BLaER1 (cell line): ENCODE measurements around the gene FERMT1.

Source experiments
- H3K27ac ChIP-seq: shearing (Covaris generic); formaldehyde crosslinking; 2 replicates; pipeline ENCODE4 v1.8.1; 2022
- H3K27me3 ChIP-seq: shearing (Covaris generic); formaldehyde crosslinking; 2 replicates; pipeline ENCODE4 v1.8.1; 2022
- H3K36me3 ChIP-seq: shearing (Covaris generic); formaldehyde crosslinking; 2 replicates; pipeline ENCODE4 v1.8.1; 2022
- H3K4me1 ChIP-seq: shearing (Covaris generic); formaldehyde crosslinking; 2 replicates; pipeline ENCODE4 v1.8.1; 2022
- H3K4me2 ChIP-seq: shearing (Covaris generic); formaldehyde crosslinking; 2 replicates; pipeline ENCODE4 v1.8.1; 2022
- H3K4me3 ChIP-seq: shearing (Covaris generic); formaldehyde crosslinking; 2 replicates; pipeline ENCODE4 v1.8.1; 2022
- H3K9ac ChIP-seq: shearing (Covaris generic); formaldehyde crosslinking; 2 replicates; pipeline ENCODE4 v1.8.1; 2022
- H3K9me3 ChIP-seq: shearing (Covaris generic); formaldehyde crosslinking; 2 replicates; pipeline ENCODE4 v1.8.1; 2022
- H4K20me1 ChIP-seq: shearing (Covaris generic); formaldehyde crosslinking; 2 replicates; pipeline ENCODE4 v1.8.1; 2022
- Cebpa-rat ChIP-seq: shearing (Covaris generic); IDR thresholded peaks from 2 replicates; pipeline ENCODE4 v1.8.1; 2022

FERMT1 gene

GRCh38 chr20:6122873-6123648 is at the start of gene FERMT1:
TSS of gene FERMT1 (minus strand) at chr20:6123030. CDS start at chr20:6119554, 3,476 bp downstream.
- Histone ChIP-seq H3K9ac (peak within 1 kb of the TSS; percentile 80), H3K9me3 (no peaks in the 10 kb centered on the region), H3K27ac (peak within 1 kb of the TSS; percentile 84), H4K20me1 (no peaks in the 10 kb centered on the region), H3K4me3 (peak within 1 kb of the TSS; percentile 75), H3K36me3 (peaks cover 11% of the 10 kb centered on the region), H3K4me1 (peaks cover 29% of the 10 kb centered on the region), H3K27me3 (0 out of 2 replicates have a peak, but pooled peaks cover 4% of the 10 kb centered on the region), H3K4me2 (peak within 1 kb of the TSS; percentile 88)
- TF ChIP-seq Cebpa-rat, result no peak

- Histone ChIP-seq H3K4me3 (no peak overlapping the region), H3K9me3 (no peaks in the 10 kb centered on the region), H3K36me3 (no peaks in the 10 kb centered on the region), H4K20me1 (no peaks in the 10 kb centered on the region), H3K27ac (no peak overlapping the region), H3K27me3 (no peaks in the 10 kb centered on the region), H3K9ac (no peak overlapping the region), H3K4me1 (no peaks in the 10 kb centered on the region), H3K4me2 (no peak overlapping the region)
- TF ChIP-seq Cebpa-rat, result no peak
These were observed 46.4 kb upstream of the FERMT1 start for GRCh38 chr20:6169251-6169650.

- no peaks in the 10 kb centered on the region for H3K27me3 ChIP-seq
- H3K36me3 ChIP-seq, result no peaks in the 10 kb centered on the region
- no peaks in the 10 kb centered on the region for H4K20me1 ChIP-seq
- H3K9ac ChIP-seq, result no peak overlapping the region
- no peak overlapping the region for H3K4me3 ChIP-seq
- H3K27ac ChIP-seq, result no peak overlapping the region
- H3K9me3 ChIP-seq, result no peaks in the 10 kb centered on the region
- H3K4me2 ChIP-seq, result no peak overlapping the region
- TF ChIP-seq Cebpa-rat, result no peak
- H3K4me1 ChIP-seq, result no peaks in the 10 kb centered on the region
These were observed 45.4 kb upstream of the FERMT1 start for GRCh38 chr20:6168204-6168603.

GRCh38 chr20:6165346-6165745 is 42.5 kb upstream of the FERMT1 start:
- no peak overlapping the region for H3K27ac ChIP-seq
- no peak for TF ChIP-seq Cebpa-rat
- H3K27me3 ChIP-seq, result no peaks in the 10 kb centered on the region
- no peaks in the 10 kb centered on the region for H3K4me1 ChIP-seq
- H3K9ac ChIP-seq, result no peak overlapping the region
- H3K9me3 ChIP-seq, result no peaks in the 10 kb centered on the region
- no peaks in the 10 kb centered on the region for H3K36me3 ChIP-seq
- H3K4me2 ChIP-seq, result no peak overlapping the region
- H4K20me1 ChIP-seq, result no peaks in the 10 kb centered on the region
- no peak overlapping the region for H3K4me3 ChIP-seq

- TF ChIP-seq Cebpa-rat, result no peak
These were observed 41.9 kb upstream of the FERMT1 start for GRCh38 chr20:6164421-6165341.

GRCh38 chr20:6160736-6161135 is 37.9 kb upstream of the FERMT1 start:
- no peaks in the 10 kb centered on the region for H3K36me3 ChIP-seq
- no peaks in the 10 kb centered on the region for H3K27me3 ChIP-seq
- no peak overlapping the region for H3K4me2 ChIP-seq
- no peak overlapping the region for H3K27ac ChIP-seq
- peaks cover 35% of the 10 kb centered on the region for H3K9me3 ChIP-seq
- no peaks in the 10 kb centered on the region for H4K20me1 ChIP-seq
- H3K9ac ChIP-seq, result no peak overlapping the region
- H3K4me1 ChIP-seq, result no peaks in the 10 kb centered on the region
- no peak overlapping the region for H3K4me3 ChIP-seq
- TF ChIP-seq Cebpa-rat, result no peak

More at GRCh38 chr20:6164421-6165341, 41.9 kb upstream of the FERMT1 start:
- Histone ChIP-seq H3K9me3 (peaks cover 4% of the 10 kb centered on the region; the same call in 1 of the 2 replicates), H3K27ac (no peak overlapping the region), H3K9ac (no peak overlapping the region), H3K27me3 (no peaks in the 10 kb centered on the region), H3K4me1 (no peaks in the 10 kb centered on the region), H3K4me3 (no peak overlapping the region), H3K36me3 (no peaks in the 10 kb centered on the region), H3K4me2 (no peak overlapping the region), H4K20me1 (no peaks in the 10 kb centered on the region)

- Histone ChIP-seq H3K36me3 (no peaks in the 10 kb centered on the region), H3K4me2 (no peak overlapping the region), H3K27me3 (no peaks in the 10 kb centered on the region), H3K27ac (no peak overlapping the region), H3K9me3 (peaks cover 37% of the 10 kb centered on the region), H3K4me1 (no peaks in the 10 kb centered on the region), H3K4me3 (no peak overlapping the region), H3K9ac (no peak overlapping the region), H4K20me1 (no peaks in the 10 kb centered on the region)
- no peak for TF ChIP-seq Cebpa-rat
These were observed 34.5 kb upstream of the FERMT1 start for GRCh38 chr20:6157345-6157744.

GRCh38 chr20:6152777-6153176 is 29.9 kb upstream of the FERMT1 start:
- Histone ChIP-seq H3K4me1 (no peaks in the 10 kb centered on the region), H3K9ac (no peak overlapping the region), H3K36me3 (no peaks in the 10 kb centered on the region), H3K27me3 (no peaks in the 10 kb centered on the region), H3K27ac (no peak overlapping the region), H3K4me2 (no peak overlapping the region), H3K4me3 (no peak overlapping the region), H4K20me1 (no peaks in the 10 kb centered on the region), H3K9me3 (peaks cover 22% of the 10 kb centered on the region)
- TF ChIP-seq Cebpa-rat, result no peak

- Histone ChIP-seq H3K9ac (no peak overlapping the region), H3K9me3 (peaks cover 13% of the 10 kb centered on the region), H3K4me2 (no peak overlapping the region), H3K27me3 (no peaks in the 10 kb centered on the region), H3K27ac (no peak overlapping the region), H3K4me1 (no peaks in the 10 kb centered on the region), H3K4me3 (no peak overlapping the region), H4K20me1 (no peaks in the 10 kb centered on the region), H3K36me3 (no peaks in the 10 kb centered on the region)
- TF ChIP-seq Cebpa-rat, result no peak
These were observed 25.2 kb upstream of the FERMT1 start for GRCh38 chr20:6148073-6148472.
